Measurements from ENCODE around the gene PPM1H. TPM values are rescaled to one million over a fixed set of nuclear protein-coding genes. Genes with fewer than 3 reads are reported as not detected.

PPM1H gene
- total RNA-seq, 1 donor from 2014 or later: 15.7 TPM

GRCh38 chr12:62646566-62646965 is 288.4 kb downstream of the PPM1H start:
- no peaks in the 10 kb centered on the region for H3K9me3 Mint-ChIP-seq
- H3K4me1 Mint-ChIP-seq: peaks cover 44% of the 10 kb centered on the region
- H3K27me3 Mint-ChIP-seq (ENCODE audit: low read depth): no peaks in the 10 kb centered on the region
- DNase-seq (ENCODE audit: low spot score in 2 of 2, unreplicated experiment in 2 of 2): no peak
- H3K27ac Mint-ChIP-seq: no peak overlapping the region
- peaks cover 2% of the 10 kb centered on the region for H3K36me3 Mint-ChIP-seq
- no peak overlapping the region for H3K4me3 Mint-ChIP-seq
- TF ChIP-seq, protein P1, sequence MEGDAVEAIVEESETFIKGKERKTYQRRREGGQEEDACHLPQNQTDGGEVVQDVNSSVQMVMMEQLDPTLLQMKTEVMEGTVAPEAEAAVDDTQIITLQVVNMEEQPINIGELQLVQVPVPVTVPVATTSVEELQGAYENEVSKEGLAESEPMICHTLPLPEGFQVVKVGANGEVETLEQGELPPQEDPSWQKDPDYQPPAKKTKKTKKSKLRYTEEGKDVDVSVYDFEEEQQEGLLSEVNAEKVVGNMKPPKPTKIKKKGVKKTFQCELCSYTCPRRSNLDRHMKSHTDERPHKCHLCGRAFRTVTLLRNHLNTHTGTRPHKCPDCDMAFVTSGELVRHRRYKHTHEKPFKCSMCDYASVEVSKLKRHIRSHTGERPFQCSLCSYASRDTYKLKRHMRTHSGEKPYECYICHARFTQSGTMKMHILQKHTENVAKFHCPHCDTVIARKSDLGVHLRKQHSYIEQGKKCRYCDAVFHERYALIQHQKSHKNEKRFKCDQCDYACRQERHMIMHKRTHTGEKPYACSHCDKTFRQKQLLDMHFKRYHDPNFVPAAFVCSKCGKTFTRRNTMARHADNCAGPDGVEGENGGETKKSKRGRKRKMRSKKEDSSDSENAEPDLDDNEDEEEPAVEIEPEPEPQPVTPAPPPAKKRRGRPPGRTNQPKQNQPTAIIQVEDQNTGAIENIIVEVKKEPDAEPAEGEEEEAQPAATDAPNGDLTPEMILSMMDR (IDR thresholded peaks at IDR 0.05; ENCODE audit: unreplicated experiment): no peak

DNA sequence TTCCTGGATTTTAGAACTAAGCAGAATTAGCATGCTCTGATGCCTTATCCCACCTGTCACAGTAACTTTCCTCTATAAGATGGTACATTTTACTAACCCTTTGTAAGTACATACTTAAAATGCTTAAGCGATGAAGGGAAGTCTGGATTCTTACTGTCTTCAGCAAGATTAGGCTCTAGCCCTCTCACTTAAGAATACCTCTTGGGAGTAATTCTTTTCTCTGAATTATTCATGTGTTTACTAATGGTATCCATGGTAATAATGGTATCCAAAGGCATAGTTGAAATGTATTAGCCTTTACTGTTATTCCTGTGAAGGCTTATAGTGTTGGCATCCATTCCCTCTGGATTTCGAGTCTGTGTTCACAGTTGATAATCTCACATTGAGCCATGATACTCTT is 291.5 kb downstream of the PPM1H start:
- DNase-seq (ENCODE audit: low spot score in 2 of 2, unreplicated experiment in 2 of 2): no peak
- TF ChIP-seq, protein P1 (IDR thresholded peaks at IDR 0.05; ENCODE audit: unreplicated experiment): no peak
- Mint-ChIP-seq H3K36me3 (peaks cover 2% of the 10 kb centered on the region), H3K9me3 (no peaks in the 10 kb centered on the region), H3K27ac (no peak overlapping the region), H3K4me1 (peaks cover 31% of the 10 kb centered on the region), H3K4me3 (no peak overlapping the region), H3K27me3 (ENCODE audit: low read depth) (no peaks in the 10 kb centered on the region)

- H3K27me3 Mint-ChIP-seq (ENCODE audit: low read depth): no peaks in the 10 kb centered on the region
- no peaks in the 10 kb centered on the region for H3K9me3 Mint-ChIP-seq
- DNase-seq (ENCODE audit: low spot score in 2 of 2, unreplicated experiment in 2 of 2): no peak
These were observed 292.5 kb downstream of the PPM1H start for GRCh38 chr12:62642486-62642885.

DNA sequence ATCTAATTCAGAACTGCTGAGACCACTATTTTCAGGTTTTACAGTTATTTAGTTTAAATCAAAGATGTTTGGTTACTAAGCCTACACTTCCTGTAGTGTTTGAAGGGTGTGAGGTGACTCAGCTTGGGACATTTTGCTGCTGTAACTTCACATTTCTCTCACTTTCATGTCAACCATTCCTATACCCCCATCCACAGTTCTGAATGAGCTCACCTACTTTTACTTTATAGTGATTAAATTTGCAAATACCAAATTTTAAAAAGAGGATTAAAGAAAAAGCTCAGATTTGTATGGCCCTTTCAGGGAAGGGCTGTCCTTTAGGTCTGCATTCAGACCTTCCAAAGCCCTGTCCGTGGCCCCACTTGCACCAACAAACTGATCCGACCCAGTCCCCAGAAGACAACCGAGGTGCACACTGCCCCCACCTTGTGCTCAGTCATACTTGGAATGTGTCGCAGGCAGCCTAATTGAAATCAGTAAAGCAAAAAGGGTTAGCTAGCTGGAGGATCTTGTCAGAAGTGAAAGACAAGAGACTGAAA is 294.0 kb downstream of the PPM1H start:
- no peak for DNase-seq (ENCODE audit: low spot score in 2 of 2, unreplicated experiment in 2 of 2)
- Mint-ChIP-seq H3K36me3 (no peaks in the 10 kb centered on the region), H3K27me3 (ENCODE audit: low read depth) (no peaks in the 10 kb centered on the region), H3K27ac (peak overlapping the region; percentile 22), H3K4me1 (peaks cover 15% of the 10 kb centered on the region), H3K4me3 (no peak overlapping the region), H3K9me3 (no peaks in the 10 kb centered on the region)
- TF ChIP-seq, protein P1 (IDR thresholded peaks at IDR 0.05; ENCODE audit: unreplicated experiment): no peak

More at GRCh38 chr12:62642486-62642885, 292.5 kb downstream of the PPM1H start:
- no peak overlapping the region for H3K4me3 Mint-ChIP-seq
- peaks cover 25% of the 10 kb centered on the region for H3K4me1 Mint-ChIP-seq
- TF ChIP-seq, protein P1 (IDR thresholded peaks at IDR 0.05; ENCODE audit: unreplicated experiment): no peak
- H3K27ac Mint-ChIP-seq: no peak overlapping the region
- peaks cover 2% of the 10 kb centered on the region for H3K36me3 Mint-ChIP-seq

GRCh38 chr12:62637679-62638078 is 297.3 kb downstream of the PPM1H start:
- TF ChIP-seq, protein P1 (IDR thresholded peaks at IDR 0.05; ENCODE audit: unreplicated experiment): no peak
- H3K36me3 Mint-ChIP-seq: no peaks in the 10 kb centered on the region
- peaks cover 13% of the 10 kb centered on the region for H3K4me1 Mint-ChIP-seq
- H3K9me3 Mint-ChIP-seq: no peaks in the 10 kb centered on the region
- H3K27me3 Mint-ChIP-seq (ENCODE audit: low read depth): peaks cover 3% of the 10 kb centered on the region
- H3K4me3 Mint-ChIP-seq: no peak overlapping the region
- H3K27ac Mint-ChIP-seq: no peak overlapping the region
- no peak for DNase-seq (ENCODE audit: low spot score in 2 of 2, unreplicated experiment in 2 of 2)

GRCh38 chr12:62635649-62636048 is 299.3 kb downstream of the PPM1H start:
- Mint-ChIP-seq H3K27ac (no peak overlapping the region), H3K36me3 (no peaks in the 10 kb centered on the region), H3K4me1 (peaks cover 18% of the 10 kb centered on the region), H3K9me3 (no peaks in the 10 kb centered on the region), H3K27me3 (ENCODE audit: low read depth) (peaks cover 3% of the 10 kb centered on the region), H3K4me3 (no peak overlapping the region)
- TF ChIP-seq, protein P1 (IDR thresholded peaks at IDR 0.05; ENCODE audit: unreplicated experiment): no peak
- no peak for DNase-seq (ENCODE audit: low spot score in 2 of 2, unreplicated experiment in 2 of 2)
